SK-N-SH (cell line): ENCODE measurements around the gene NEGR1. TPM values are rescaled to one million over a fixed set of nuclear protein-coding genes. Genes with fewer than 3 reads are reported as not detected.

ENCODE experiments used
- CTCF ChIA-PET: fragments of 300-600, 350-600 bp; formaldehyde crosslinking; extraction: SDS; loops from one replicate; lab custom pipeline; 2021; lab: Yijun Ruan, JAX
- POLR2A ChIA-PET: fragments of 350-600 bp; sonication (Branson Sonifier 250); formaldehyde crosslinking; extraction: SDS; loops from one replicate; lab custom pipeline; 2020; ENCODE audit warnings: antibody characterized with exemption, inconsistent platforms; lab: Yijun Ruan, JAX
- DNase-seq: peaks from one replicate; pipeline ENCODE4 v3.0.0; 2012
- H2AFZ ChIP-seq: fragments of 200-600 bp; sonication (generic); 2 replicates; pipeline ENCODE4 v1.8.1; 2016; ENCODE audit warnings: antibody characterized with exemption, mild to moderate bottlenecking, low read depth
- H3F3A ChIP-seq: fragments of 200-600 bp; sonication (generic); replicated peaks from 2 replicates; pipeline ENCODE3; 2016; ENCODE audit warnings: antibody characterized with exemption, mild to moderate bottlenecking; ENCODE audit not compliant: insufficient read depth
- H3K27ac ChIP-seq, 2 experiments: fragments of 200-500 bp in 1 of 2; fragments of 200-600 bp in 1 of 2; sonication (Bioruptor generic) in 1 of 2; sonication (generic), shearing (Covaris generic) in 1 of 2; 2 replicates each; pipeline versions ENCODE4 v1.5.1 to v1.6.1; 2014 to 2016; ENCODE audit warnings: low read depth in 2 of 2, inconsistent platforms in 1 of 2, low read length in 1 of 2, mild to moderate bottlenecking in 1 of 2, mixed read lengths in 1 of 2
- H3K27me3 ChIP-seq: fragments of 200-600 bp; sonication (generic), shearing (Covaris generic); 2 replicates; pipeline ENCODE4 v1.6.1; 2016; ENCODE audit warnings: mixed run types; ENCODE audit not compliant: insufficient read depth
- H3K36me3 ChIP-seq, 2 experiments: fragments of 200-500 bp in 1 of 2; fragments of 200-600 bp in 1 of 2; sonication (Bioruptor generic) in 1 of 2; sonication (generic) in 1 of 2; replicated peaks in 1 of 2; 2 replicates each; pipeline versions ENCODE3 to v1.5.1; 2014 to 2016; ENCODE audit warnings: low read length in 1 of 2, mild to moderate bottlenecking in 1 of 2; ENCODE audit not compliant: insufficient read depth in 2 of 2, control insufficient read depth in 1 of 2
- H3K4me1 ChIP-seq, 2 experiments: fragments of 200-500 bp in 1 of 2; fragments of 200-600 bp in 1 of 2; sonication (Bioruptor generic) in 1 of 2; sonication (generic), shearing (Covaris generic) in 1 of 2; 2 replicates each; pipeline versions ENCODE4 v1.5.1 to v1.6.1; 2014 to 2016; ENCODE audit warnings: low read depth in 1 of 2, low read length in 1 of 2, mixed run types in 1 of 2; ENCODE audit not compliant: insufficient read depth in 2 of 2, control insufficient read depth in 1 of 2
- H3K4me2 ChIP-seq: fragments of 200-600 bp; sonication (generic), shearing (Covaris generic); 2 replicates; pipeline ENCODE4 v1.6.1; 2017; ENCODE audit warnings: mixed run types
- H3K4me3 ChIP-seq, 2 experiments: fragments of 200-500 bp in 1 of 2; fragments of 200-600 bp in 1 of 2; sonication (Bioruptor generic) in 1 of 2; sonication (generic), shearing (Covaris generic) in 1 of 2; 2 replicates each; pipeline versions ENCODE4 v1.5.1 to v1.8.1; 2014 to 2016; ENCODE audit warnings: low read depth in 2 of 2, inconsistent platforms in 1 of 2, low read length in 1 of 2, mild to moderate bottlenecking in 1 of 2, mixed read lengths in 1 of 2, moderate library complexity in 1 of 2
- H3K79me2 ChIP-seq: fragments of 200-600 bp; sonication (generic); 2 replicates; pipeline ENCODE4 v1.8.1; 2017; ENCODE audit warnings: mild to moderate bottlenecking; ENCODE audit not compliant: insufficient read depth
- H3K9ac ChIP-seq: fragments of 200-600 bp; sonication (generic); 2 replicates; pipeline ENCODE4 v1.6.1; 2017; ENCODE audit warnings: mixed run types
- H3K9me2 ChIP-seq: fragments of 200-600 bp; sonication (generic); 2 replicates; pipeline ENCODE4 v1.6.1; 2017; ENCODE audit warnings: mixed run types
- H3K9me3 ChIP-seq: fragments of 200-600 bp; sonication (generic); 2 replicates; pipeline ENCODE4 v1.6.1; 2017; ENCODE audit warnings: mixed run types, mild to moderate bottlenecking, moderate library complexity
- H4K20me1 ChIP-seq: fragments of 200-600 bp; sonication (generic); 2 replicates; pipeline ENCODE4 v1.6.1; 2017; ENCODE audit warnings: mild to moderate bottlenecking, mixed run types; ENCODE audit not compliant: insufficient read depth
- FOSL2 ChIP-seq: IDR thresholded peaks from 2 replicates; pipeline ENCODE4 v1.4.0; 2012; ENCODE audit warnings: low read depth, mild to moderate bottlenecking, moderate library complexity, borderline replicate concordance
- GATA2 ChIP-seq: sonication (generic); formaldehyde crosslinking; IDR thresholded peaks from 2 replicates; pipeline ENCODE4 v1.5.0; 2020; ENCODE audit warnings: mild to moderate bottlenecking, missing genetic modification reagents
- MAX ChIP-seq: IDR thresholded peaks from 2 replicates; pipeline ENCODE4 v1.4.0; 2012; ENCODE audit warnings: low read depth
- NFIC ChIP-seq: IDR thresholded peaks from 2 replicates; pipeline ENCODE4 v1.4.0; 2012; ENCODE audit warnings: borderline replicate concordance
- POLR2AphosphoS5 ChIP-seq: IDR thresholded peaks from 2 replicates; pipeline ENCODE4 v1.6.1; 2012; ENCODE audit warnings: low read depth, low read length
- REST ChIP-seq: IDR thresholded peaks from 2 replicates; pipeline ENCODE4 v1.6.1; 2012; ENCODE audit warnings: mild to moderate bottlenecking, low read depth, low read length, moderate library complexity
- RFX5 ChIP-seq: IDR thresholded peaks from 2 replicates; pipeline ENCODE4 v1.6.1; 2012; ENCODE audit warnings: mild to moderate bottlenecking, improper control_type of control experiment, low read length
- SMC3 ChIP-seq: IDR thresholded peaks from 2 replicates; pipeline ENCODE4 v1.6.1; 2012; ENCODE audit warnings: low read depth, low read length, improper control_type of control experiment
- TAF1 ChIP-seq: IDR thresholded peaks from 2 replicates; pipeline ENCODE4 v1.6.1; 2012; ENCODE audit warnings: low read depth, mild to moderate bottlenecking, low read length, moderate library complexity, borderline replicate concordance
- TCF12 ChIP-seq: IDR thresholded peaks from 2 replicates; pipeline ENCODE4 v1.4.0; 2012
- USF1 ChIP-seq: IDR thresholded peaks from 2 replicates; pipeline ENCODE4 v1.4.0; 2012; ENCODE audit warnings: low read depth, borderline replicate concordance
- USF2 ChIP-seq: fragments of 150-350 bp; IDR thresholded peaks from 2 replicates; pipeline ENCODE4 v1.6.1; 2017; ENCODE audit warnings: antibody characterized with exemption, low read length, low read depth, borderline replicate concordance
- YY1 ChIP-seq: IDR thresholded peaks from 2 replicates; pipeline ENCODE4 v1.4.0; 2012; ENCODE audit warnings: low read depth, mild to moderate bottlenecking
- WGBS: methylation state at CpG from one replicate; pipeline ENCODE4 v1.1.6; 2017; ENCODE audit warnings: low lambda C conversion rate; 5-methylcytosine and 5-hydroxymethylcytosine counted together
- polyA plus RNA-seq, 3 experiments: library from polyadenylated mRNA; depleted of rRNA; stranded (reverse); fragments of >200 nt; gene quantifications; 2 replicates each; pipeline ENCODE4 v1.2.3, GENCODE V29; 2012

NEGR1 gene
- polyA plus RNA-seq, 1 of the 3 experiments (the other 2 are of a cell fraction), result 0.21 TPM

GRCh38 chr1:71634159-71634558 is 648.2 kb downstream of the NEGR1 start (continued):
- no peak for TF ChIP-seq USF2
- TF ChIP-seq POLR2AphosphoS5, result no peak

- H3K79me2 ChIP-seq, result no peaks in the 10 kb centered on the region
- POLR2A ChIA-PET, result no interaction called here
- H3K27ac ChIP-seq, result no peak overlapping the region
- no peaks in the 10 kb centered on the region for H3K9me2 ChIP-seq
- 56% methylated on average over 1 of the region's 1 CpG for WGBS
- no peaks in the 10 kb centered on the region for H3K36me3 ChIP-seq
- CTCF ChIA-PET, result interaction anchor here (1.3 kb wide), 1 partner anchor 14 kb away, joined by 3 read pairs; no protein-coding TSS in a partner anchor
- no peaks in the 10 kb centered on the region for H4K20me1 ChIP-seq
- TF ChIP-seq SMC3 (no peak), USF2 (no peak), NFIC (no peak), FOSL2 (no peak), TAF1 (no peak), USF1 (no peak), REST (no peak), TCF12 (no peak), MAX (no peak), RFX5 (no peak), POLR2AphosphoS5 (no peak), GATA2 (CRISPR knock-in tag) (no peak), YY1 (no peak)
- TF ChIP-seq, all 33 proteins: peak for 0
- H3K4me2 ChIP-seq, result no peak overlapping the region
- no peaks in the 10 kb centered on the region for H3K9me3 ChIP-seq
- H3K9ac ChIP-seq, result no peak overlapping the region
- H2AFZ ChIP-seq, result no peak overlapping the region
- H3K4me3 ChIP-seq, result no peak overlapping the region
- no peaks in the 10 kb centered on the region for H3F3A ChIP-seq
- no peak for DNase-seq
- no peaks in the 10 kb centered on the region for H3K4me1 ChIP-seq
- H3K27me3 ChIP-seq, result no peaks in the 10 kb centered on the region
Measured at GRCh38 chr1:71630073-71630472, 652.3 kb downstream of the NEGR1 start.
